ENCODE measurements around the gene MZF1. TPM values are rescaled to one million over a fixed set of nuclear protein-coding genes. Genes with fewer than 3 reads are reported as not detected.

Gene MZF1
- total and polyA plus RNA-seq, 10 of the 15 experiments (the other 5 are each of a cell fraction or from before 2014, with no cell fraction given) = 0.38 to 14.7 (median 7.2) TPM

DNA sequence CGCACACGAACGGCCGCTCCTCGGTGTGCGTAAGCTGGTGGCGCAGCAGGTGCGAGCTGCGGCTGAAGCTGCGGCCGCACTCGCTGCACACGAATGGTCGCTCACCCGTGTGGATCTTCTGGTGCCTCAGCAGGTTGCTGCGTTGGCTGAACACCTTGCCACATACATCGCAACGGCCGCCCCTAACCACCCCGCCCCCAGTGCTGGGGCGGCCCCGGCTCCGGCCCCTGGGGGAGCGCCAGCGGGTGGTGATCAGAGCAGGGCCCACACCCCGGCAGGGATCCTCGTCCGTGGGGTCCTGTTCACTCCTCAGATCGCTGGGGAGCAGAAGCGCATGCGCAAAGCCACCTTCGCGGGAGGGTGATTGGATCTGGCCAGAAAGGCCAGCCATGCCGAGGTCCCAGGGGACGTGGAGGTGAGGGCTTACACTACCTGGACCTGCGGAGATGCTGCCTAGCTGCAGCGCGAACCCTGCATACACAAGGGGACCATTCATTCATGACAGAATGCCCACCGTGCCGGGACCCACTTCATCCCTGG is 10.0 kb downstream of the MZF1 start:
- DNase-seq (ENCODE audit: low read depth, low spot score) (no peak), ATAC-seq (peak; percentile 0; the same call in 1 of the 3 replicates), FAIRE-seq (no peak)
- ChIA-PET RAD21 (ENCODE audit: unreplicated experiment) (no interaction called here), SMC1A (ENCODE audit: uncharacterized antibody, unreplicated experiment) (interaction anchor here (1.3 kb wide), 1 partner anchor 16 kb away, joined by 3 read pairs; no protein-coding TSS in a partner anchor), POLR2A (interaction anchor here (2.8 to 4.7 kb wide), 2 partner anchors 7 to 43 kb away, joined by 10 to 46 read pairs; partner anchors contain the start of genes MZF1 and ZBTB45), CTCF (interaction anchor here (1.0 kb wide), 2 partner anchors 9 to 42 kb away, joined by 3 to 4 read pairs; no protein-coding TSS in a partner anchor)
- Histone ChIP-seq H3K79me2 (ENCODE audit: control insufficient read depth, insufficient read depth, low read length) (peaks cover 3% of the 10 kb centered on the region), H4K20me1 (ENCODE audit: control insufficient read depth, insufficient read depth) (no peaks in the 10 kb centered on the region), H3K27ac (ENCODE audit: control insufficient read depth, insufficient read depth) (no peak overlapping the region), H2AFZ (ENCODE audit: control insufficient read depth, low read depth, low read length) (peak overlapping the region; percentile 36), H3K9me3 (replicated peaks; ENCODE audit: control insufficient read depth, insufficient read depth, low read length) (no peaks in the 10 kb centered on the region), H3K4me2 (ENCODE audit: control insufficient read depth, insufficient read depth) (peak overlapping the region; percentile 97), H3K36me3 (ENCODE audit: control insufficient read depth in 2 of 2, insufficient read depth in 2 of 2, low read length in 1 of 2) (no peaks in the 10 kb centered on the region; a peak in 1 of 4 replicates), H3K4me3 (peak overlapping the region; percentile 60; the same call in 1 of the 2 replicates), H3K9ac (ENCODE audit: control insufficient read depth, insufficient read depth, low read length) (peak overlapping the region; percentile 28; the same call in 1 of the 2 replicates), H3K27me3 (replicated peaks in 1 of 2; ENCODE audit: control insufficient read depth in 2 of 2, insufficient read depth in 2 of 2, low read length in 1 of 2) (no peaks in the 10 kb centered on the region), H3K4me1 (ENCODE audit: control insufficient read depth, insufficient read depth, low read length) (peaks cover 28% of the 10 kb centered on the region)
- in situ Hi-C loops (cut with MboI) (no loop called here), intact Hi-C loops (cut with micrococcal nuclease; ENCODE audit: unreplicated experiment) (no loop called here)
- WGBS (ENCODE audit: insufficient coverage, insufficient replicate concordance, low lambda C conversion rate, missing lambda C conversion rate) = 2% methylated on average over 36 of the region's 40 CpGs
- no TSS peak for BruUV-seq (replicated peaks)
- no peak for TF ChIP-seq SPI1 (IDR thresholded peaks at IDR 0.05; ENCODE audit: borderline replicate concordance, insufficient read depth, low read depth, low read length)
- no peak for TF ChIP-seq SUZ12 (IDR thresholded peaks at IDR 0.05; ENCODE audit: unreplicated experiment)
- TF ChIP-seq YY1 (IDR thresholded peaks at IDR 0.05; ENCODE audit: low read depth, low read length) = 0 out of 2 replicates have a peak, but pooled peaks have one; percentile 23
- TF ChIP-seq TCF3 (IDR thresholded peaks at IDR 0.05; ENCODE audit: borderline replicate concordance, insufficient read depth, low read depth, low read length) = 0 out of 2 replicates have a peak, but pooled peaks have one; percentile 77
- TF ChIP-seq WRNIP1 (IDR thresholded peaks at IDR 0.05; ENCODE audit: borderline replicate concordance, low read depth, low read length) = no peak
- TF ChIP-seq NRF1 (conservative IDR thresholded peaks at IDR 0.05; ENCODE audit: low read depth, low read length) = peak; percentile 44
- no peak for TF ChIP-seq RELA (IDR thresholded peaks at IDR 0.05; ENCODE audit: borderline replicate concordance, partially characterized antibody)
- TF ChIP-seq NFXL1 (IDR thresholded peaks at IDR 0.05; ENCODE audit: borderline replicate concordance) = no peak
- TF ChIP-seq RAD21 (IDR thresholded peaks at IDR 0.05; ENCODE audit: insufficient read depth, low read depth, low read length) = no peak
- TF ChIP-seq LARP7 (IDR thresholded peaks at IDR 0.05) = peak; percentile 56; the same call in 1 of the 2 replicates
- peak in 1 of 2 experiments; percentile 74; a peak in 2 of 4 replicates for TF ChIP-seq BHLHE40 (IDR thresholded peaks at IDR 0.05; ENCODE audit: borderline replicate concordance in 1 of 2, low read depth in 2 of 2, low read length in 1 of 2)
- TF ChIP-seq PAX5 (IDR thresholded peaks at IDR 0.05; ENCODE audit: borderline replicate concordance, low read depth, low read length) = peak; percentile 60; the same call in 1 of the 2 replicates
- TF ChIP-seq, protein P1, sequence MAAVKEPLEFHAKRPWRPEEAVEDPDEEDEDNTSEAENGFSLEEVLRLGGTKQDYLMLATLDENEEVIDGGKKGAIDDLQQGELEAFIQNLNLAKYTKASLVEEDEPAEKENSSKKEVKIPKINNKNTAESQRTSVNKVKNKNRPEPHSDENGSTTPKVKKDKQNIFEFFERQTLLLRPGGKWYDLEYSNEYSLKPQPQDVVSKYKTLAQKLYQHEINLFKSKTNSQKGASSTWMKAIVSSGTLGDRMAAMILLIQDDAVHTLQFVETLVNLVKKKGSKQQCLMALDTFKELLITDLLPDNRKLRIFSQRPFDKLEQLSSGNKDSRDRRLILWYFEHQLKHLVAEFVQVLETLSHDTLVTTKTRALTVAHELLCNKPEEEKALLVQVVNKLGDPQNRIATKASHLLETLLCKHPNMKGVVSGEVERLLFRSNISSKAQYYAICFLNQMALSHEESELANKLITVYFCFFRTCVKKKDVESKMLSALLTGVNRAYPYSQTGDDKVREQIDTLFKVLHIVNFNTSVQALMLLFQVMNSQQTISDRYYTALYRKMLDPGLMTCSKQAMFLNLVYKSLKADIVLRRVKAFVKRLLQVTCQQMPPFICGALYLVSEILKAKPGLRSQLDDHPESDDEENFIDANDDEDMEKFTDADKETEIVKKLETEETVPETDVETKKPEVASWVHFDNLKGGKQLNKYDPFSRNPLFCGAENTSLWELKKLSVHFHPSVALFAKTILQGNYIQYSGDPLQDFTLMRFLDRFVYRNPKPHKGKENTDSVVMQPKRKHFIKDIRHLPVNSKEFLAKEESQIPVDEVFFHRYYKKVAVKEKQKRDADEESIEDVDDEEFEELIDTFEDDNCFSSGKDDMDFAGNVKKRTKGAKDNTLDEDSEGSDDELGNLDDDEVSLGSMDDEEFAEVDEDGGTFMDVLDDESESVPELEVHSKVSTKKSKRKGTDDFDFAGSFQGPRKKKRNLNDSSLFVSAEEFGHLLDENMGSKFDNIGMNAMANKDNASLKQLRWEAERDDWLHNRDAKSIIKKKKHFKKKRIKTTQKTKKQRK (IDR thresholded peaks at IDR 0.05; ENCODE audit: low read depth, low read length) = no peak
- TF ChIP-seq, protein P2, sequence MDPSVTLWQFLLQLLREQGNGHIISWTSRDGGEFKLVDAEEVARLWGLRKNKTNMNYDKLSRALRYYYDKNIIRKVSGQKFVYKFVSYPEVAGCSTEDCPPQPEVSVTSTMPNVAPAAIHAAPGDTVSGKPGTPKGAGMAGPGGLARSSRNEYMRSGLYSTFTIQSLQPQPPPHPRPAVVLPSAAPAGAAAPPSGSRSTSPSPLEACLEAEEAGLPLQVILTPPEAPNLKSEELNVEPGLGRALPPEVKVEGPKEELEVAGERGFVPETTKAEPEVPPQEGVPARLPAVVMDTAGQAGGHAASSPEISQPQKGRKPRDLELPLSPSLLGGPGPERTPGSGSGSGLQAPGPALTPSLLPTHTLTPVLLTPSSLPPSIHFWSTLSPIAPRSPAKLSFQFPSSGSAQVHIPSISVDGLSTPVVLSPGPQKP (IDR thresholded peaks at IDR 0.05; ENCODE audit: low read depth, low read length) = no peak
- TF ChIP-seq MEF2B (IDR thresholded peaks at IDR 0.05; ENCODE audit: partially characterized antibody, poor library complexity, severe bottlenecking) = peak; percentile 89
- 0 out of 4 replicates have a peak, but pooled peaks of 1 of the 2 experiments have one; percentile 28 for TF ChIP-seq EP300 (IDR thresholded peaks at IDR 0.05; ENCODE audit: borderline replicate concordance in 1 of 2, control insufficient read depth in 1 of 2, low read depth in 2 of 2, low read length in 2 of 2)
